HG03342 (cell line): ENCODE data around the gene CELF4.

Experiments used
- ATAC-seq: cut with Tn5 transposase; IDR thresholded peaks from one replicate; pipeline ENCODE4 v1.9.1; 2021; ENCODE audit warnings: mild to moderate bottlenecking, moderate library complexity; ENCODE audit not compliant: unreplicated experiment

Gene CELF4

GRCh38 chr18:37497853-37498518 lies 67.6 kb downstream of the CELF4 start:
- ATAC-seq, result no peak

- ATAC-seq, result no peak
Measured at GRCh38 chr18:37496568-37496967, 69.0 kb downstream of the CELF4 start.

GRCh38 chr18:37495354-37495753 lies 70.2 kb downstream of the CELF4 start:
- no peak for ATAC-seq

- ATAC-seq, result no peak
Measured at GRCh38 chr18:37494406-37494805, 71.2 kb downstream of the CELF4 start.

GRCh38 chr18:37493352-37493935 lies 72.2 kb downstream of the CELF4 start:
- no peak for ATAC-seq

GRCh38 chr18:37492952-37493351 lies 72.6 kb downstream of the CELF4 start:
- ATAC-seq, result no peak

GRCh38 chr18:37491526-37491925 lies 74.1 kb downstream of the CELF4 start:
- no peak for ATAC-seq

- no peak for ATAC-seq
Measured at GRCh38 chr18:37489998-37490397, 75.6 kb downstream of the CELF4 start.

- ATAC-seq, result no peak
Measured at GRCh38 chr18:37489011-37489410, 76.6 kb downstream of the CELF4 start.

- no peak for ATAC-seq
Measured at GRCh38 chr18:37487400-37487867, 78.2 kb downstream of the CELF4 start.

- no peak for ATAC-seq
Measured at GRCh38 chr18:37486848-37487247, 78.8 kb downstream of the CELF4 start.

GRCh38 chr18:37484983-37485834 lies 80.4 kb downstream of the CELF4 start:
- ATAC-seq, result no peak

GRCh38 chr18:37483984-37484819 lies 81.4 kb downstream of the CELF4 start:
- ATAC-seq, result no peak

- ATAC-seq, result no peak
Measured at GRCh38 chr18:37483221-37483971, 82.2 kb downstream of the CELF4 start.

- no peak for ATAC-seq
Measured at GRCh38 chr18:37482433-37482832, 83.2 kb downstream of the CELF4 start.

GRCh38 chr18:37482002-37482401 lies 83.6 kb downstream of the CELF4 start:
- no peak for ATAC-seq

GRCh38 chr18:37481491-37481890 lies 84.1 kb downstream of the CELF4 start:
- no peak for ATAC-seq

GRCh38 chr18:37481072-37481471 lies 84.5 kb downstream of the CELF4 start:
- no peak for ATAC-seq

- ATAC-seq, result no peak
Measured at GRCh38 chr18:37476611-37477295, 88.8 kb downstream of the CELF4 start.

GRCh38 chr18:37476182-37476581 lies 89.4 kb downstream of the CELF4 start:
- ATAC-seq, result no peak
